ENCODE results near the gene PDE4D.
"Not testable (repeated sequence)": the region's sequence is repeated elsewhere in the genome, so short reads cannot be mapped to it uniquely, and the experiment has no call there.

PDE4D gene

DNA sequence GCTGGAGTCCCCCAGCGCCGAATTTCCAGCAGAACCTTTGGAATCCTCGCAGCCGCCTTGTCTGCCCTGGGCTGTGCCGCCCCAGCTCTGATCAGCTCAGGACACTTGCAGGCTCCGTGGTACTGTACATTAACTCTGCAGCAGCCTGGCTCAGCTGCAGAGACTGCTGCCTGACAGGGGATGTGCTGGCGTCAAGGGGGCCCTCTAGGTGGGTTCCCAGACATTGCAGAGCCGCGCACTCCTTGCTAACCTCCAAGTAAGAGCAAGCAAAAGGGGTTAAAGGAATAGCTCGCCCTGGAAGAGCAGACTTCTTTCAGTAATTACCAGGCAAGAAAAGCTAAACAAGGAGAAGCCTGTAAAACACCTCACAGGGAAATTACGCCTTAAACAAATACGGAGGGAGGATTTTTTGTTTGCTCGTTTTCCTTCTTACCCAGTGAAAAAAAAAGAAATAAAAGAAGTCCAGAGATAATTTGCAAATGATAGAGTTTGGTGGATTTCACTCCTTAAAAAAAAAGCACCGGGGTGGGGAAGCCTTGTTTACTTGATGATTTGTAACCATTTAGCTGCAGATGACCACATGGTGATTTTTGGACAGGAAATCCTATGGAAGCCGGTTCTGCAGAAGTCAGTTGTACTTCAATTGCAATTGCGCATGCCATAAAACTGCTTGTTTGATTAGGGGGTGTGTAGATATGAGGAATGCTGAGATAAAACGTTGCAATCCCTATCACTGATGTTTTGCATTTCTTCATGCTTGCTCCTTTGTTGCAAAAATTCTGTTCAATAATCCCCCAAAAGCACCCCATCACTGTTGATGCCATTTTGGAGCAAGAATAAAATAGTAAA is 305.8 kb downstream of the PDE4D start:
- in situ Hi-C loops (cut with HindIII; ENCODE audit: low sequenced_read_pairs), result no loop called here

DNA sequence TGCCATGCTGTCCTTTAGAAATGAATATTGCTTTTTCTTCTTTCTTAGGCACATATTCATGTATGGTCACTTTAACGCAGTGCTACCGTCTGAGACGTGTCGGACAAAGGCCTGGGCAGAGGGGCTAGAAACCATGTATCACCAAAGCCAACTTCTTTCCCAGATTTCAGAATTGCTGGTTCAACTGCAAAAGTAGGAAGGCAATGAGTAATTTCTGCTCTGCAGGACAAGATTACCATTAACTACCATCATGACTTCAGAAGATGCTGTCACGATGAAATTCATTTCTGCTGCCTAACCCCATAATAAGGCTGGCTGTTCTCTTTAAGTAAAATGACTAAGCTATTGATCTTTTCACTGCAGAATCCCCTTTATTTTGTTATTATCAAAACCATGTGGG is 306.7 kb downstream of the PDE4D start:
- in situ Hi-C loops (cut with HindIII; ENCODE audit: low sequenced_read_pairs), result no loop called here

DNA sequence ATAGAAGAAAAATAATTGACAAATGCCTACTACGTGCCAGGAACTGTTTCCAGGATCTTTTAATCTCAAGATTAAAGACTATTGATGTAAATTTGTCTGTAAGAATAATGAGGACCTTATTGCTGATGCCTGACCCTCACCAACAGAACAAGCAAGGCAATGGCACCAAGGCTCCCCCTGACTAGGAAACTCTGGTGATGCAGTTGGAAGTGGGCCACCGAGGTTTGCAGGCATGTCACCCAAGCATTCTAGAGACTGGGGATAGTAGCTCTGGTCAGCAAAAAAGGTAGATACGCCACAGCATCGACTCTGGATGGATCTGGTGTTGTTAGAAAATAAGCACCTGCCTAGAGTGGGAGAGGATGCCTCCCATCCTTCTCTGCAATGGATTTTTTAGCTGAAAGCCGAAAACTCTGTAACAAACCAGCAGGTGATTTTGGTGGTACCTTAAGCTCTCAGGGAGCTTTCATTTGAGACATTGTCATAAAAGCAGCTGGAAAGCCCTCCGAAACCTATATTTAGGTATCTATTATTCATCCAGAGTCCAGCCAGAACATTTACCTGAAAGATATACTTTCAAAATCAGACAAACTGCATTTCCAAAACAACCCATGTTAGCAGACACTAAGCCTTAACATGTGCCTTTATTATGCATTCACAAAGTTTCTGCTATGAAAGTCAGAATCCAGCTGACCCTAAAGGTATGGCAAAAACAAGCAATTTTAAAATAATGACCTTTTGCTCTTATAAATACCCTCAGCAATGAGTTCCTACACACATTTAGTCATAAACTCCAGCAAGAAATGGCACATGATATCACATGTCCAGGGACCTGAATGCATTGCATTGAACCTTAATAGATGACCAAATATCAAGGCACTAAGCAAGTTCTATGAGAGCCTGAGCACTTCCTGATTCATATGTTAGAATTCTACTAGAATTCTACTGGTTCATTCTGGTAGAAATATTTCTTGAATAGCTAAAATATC is 308.4 kb downstream of the PDE4D start:
- in situ Hi-C loops (cut with HindIII; ENCODE audit: low sequenced_read_pairs), result no loop called here

DNA sequence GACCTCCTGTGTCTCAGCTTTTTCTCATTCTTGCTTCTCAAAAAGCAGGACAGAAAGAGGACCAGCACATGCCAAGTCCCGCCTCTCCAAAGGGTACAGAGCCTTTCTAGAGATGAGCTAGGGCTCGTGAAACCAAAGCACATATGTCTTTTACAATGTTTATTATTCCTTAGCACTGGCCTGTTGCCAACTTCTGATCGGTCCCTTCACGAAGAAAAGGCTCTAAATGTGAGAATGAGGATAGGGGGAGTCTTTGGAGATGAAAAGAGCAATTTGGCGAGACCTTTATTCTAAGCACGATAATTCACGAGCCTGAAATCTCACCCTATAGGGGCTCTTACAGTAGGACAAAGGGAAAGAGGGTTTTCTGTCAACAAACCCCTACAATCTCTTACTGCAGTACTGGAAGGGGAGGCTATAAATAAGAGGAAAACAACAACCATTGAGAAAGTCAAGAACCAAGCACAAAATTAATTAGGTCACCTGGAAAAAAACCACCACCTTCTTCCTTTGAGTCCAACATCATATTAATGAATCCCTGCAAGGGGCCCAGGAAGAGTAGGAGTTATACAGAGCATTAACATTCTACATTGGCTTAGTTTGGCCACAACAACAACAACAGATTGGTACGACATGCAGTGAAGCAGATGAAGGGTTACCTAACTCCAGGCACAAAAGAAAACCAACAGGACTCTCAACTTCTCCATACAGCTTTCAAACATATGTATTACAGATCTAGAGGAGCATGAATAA is 309.5 kb downstream of the PDE4D start:
- in situ Hi-C loops (cut with HindIII; ENCODE audit: low sequenced_read_pairs), result no loop called here

DNA sequence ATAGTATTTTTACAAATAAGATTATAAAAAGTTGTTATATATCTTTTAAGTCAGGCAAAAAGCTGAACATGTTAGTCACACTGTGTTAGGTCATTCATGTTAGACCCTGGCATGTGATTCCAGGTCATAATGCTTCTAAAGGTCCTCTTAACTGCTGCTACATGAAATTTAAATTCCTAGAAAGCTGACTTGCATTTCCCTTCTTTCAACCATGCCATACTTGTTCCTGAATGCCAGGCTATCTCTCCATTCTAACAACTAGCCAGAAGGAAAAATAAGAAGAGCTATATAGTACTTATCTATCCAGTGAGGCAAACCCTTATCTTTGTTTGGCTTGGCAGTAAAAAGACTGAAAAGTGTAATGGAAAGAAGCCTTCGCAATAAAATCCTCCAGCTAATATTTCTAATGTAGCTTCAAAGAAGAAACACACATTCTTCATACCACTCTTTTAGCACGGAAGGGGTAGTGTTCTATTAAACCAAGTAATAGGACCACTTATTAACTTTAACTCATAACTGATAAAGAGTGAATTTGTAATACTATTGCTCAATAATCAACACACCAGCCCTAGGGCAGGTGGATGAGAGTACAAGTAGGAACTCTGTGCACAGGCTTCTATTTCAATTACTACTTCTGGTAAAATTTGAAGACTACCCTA is 310.2 kb downstream of the PDE4D start:
- in situ Hi-C loops (cut with HindIII; ENCODE audit: low sequenced_read_pairs), result no loop called here

DNA sequence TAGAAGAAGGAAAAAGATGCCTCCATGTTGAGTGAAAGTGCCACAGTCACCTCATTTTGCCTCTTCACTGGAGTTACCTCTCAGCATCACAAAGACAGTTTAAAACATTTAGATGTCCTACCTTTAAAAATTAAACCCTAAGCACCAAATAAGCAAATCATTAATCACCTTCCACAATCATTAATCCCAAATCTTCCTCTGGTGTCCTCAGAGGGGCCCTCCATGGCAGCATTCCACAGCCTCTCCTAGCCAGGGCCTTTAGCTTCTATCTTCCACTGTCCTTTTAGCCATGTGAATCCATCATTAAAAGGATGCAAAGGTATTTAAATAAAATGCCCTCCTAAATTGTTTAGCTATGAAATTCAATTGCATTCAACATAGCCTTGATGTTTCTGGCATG is 310.8 kb downstream of the PDE4D start:
- in situ Hi-C loops (cut with HindIII; ENCODE audit: low sequenced_read_pairs), result no loop called here

DNA sequence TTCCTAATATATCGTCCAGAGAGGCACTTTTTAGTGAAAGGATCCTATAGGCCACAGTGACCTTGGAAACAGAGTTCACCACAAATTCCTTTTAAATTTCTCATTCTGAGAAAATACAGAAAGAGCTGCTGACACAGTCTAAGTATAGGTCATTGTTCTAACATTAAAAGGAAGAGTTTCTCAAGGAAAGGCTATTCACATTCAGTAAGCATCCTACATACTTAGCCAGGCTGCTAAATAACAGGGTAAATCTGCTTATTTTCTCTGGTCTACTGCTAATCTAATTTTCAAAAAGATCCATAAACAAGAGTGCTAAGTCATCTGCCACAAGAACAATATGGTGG is 313.7 kb downstream of the PDE4D start:
- in situ Hi-C loops (cut with HindIII; ENCODE audit: low sequenced_read_pairs), result no loop called here

DNA sequence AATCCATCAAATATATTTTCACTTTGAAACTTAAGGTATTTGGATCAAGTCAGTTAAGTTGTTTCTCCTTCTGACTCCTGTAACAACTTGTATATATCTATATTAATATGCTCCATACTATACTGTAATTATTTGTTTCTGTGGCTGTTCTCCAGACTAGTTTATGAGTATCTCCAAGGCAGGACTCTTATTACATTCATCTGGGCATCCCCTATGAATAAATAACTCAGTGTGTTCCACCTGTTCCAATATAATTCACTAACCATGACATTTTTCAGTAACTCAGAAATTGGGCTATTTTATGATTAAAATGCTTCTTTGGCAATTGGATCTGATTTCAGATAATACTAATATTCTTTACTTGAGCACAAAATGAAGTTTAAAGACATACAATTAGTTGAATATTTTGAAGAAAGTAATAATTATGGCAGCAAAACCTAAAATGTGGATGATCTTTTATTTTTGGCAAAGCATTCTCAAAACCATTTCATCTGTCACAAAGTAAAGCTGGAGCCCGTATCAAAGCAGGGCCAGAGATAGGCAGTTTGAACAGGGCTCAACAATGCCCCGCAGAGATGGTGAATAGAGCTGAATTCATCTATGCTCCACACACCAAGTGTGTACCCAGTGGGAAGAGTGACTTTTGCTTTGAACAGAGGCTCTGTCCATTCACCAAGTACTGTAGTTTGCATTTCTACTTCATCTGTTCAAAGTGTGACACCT is 314.3 kb downstream of the PDE4D start:
- in situ Hi-C loops (cut with HindIII; ENCODE audit: low sequenced_read_pairs), result no loop called here

DNA sequence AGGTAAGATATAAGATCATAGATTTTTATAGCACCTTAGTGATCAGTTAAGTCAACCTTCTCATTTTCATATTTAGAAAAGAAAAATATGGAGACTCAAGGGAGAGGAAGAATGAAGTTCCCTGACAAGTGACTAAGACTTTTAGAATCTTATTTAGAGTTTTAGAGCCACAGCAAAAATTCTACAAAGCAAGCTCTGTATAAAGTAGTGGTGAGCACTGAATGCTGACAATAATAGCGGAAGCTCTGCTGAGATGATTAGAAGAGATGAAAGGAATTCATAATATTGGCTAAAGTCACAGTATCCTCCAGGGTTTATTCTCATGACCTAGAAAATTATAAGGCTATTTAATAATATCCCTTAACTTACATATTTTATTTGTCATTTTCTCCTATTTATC is 316.0 kb downstream of the PDE4D start:
- in situ Hi-C loops (cut with HindIII; ENCODE audit: low sequenced_read_pairs), result no loop called here

DNA sequence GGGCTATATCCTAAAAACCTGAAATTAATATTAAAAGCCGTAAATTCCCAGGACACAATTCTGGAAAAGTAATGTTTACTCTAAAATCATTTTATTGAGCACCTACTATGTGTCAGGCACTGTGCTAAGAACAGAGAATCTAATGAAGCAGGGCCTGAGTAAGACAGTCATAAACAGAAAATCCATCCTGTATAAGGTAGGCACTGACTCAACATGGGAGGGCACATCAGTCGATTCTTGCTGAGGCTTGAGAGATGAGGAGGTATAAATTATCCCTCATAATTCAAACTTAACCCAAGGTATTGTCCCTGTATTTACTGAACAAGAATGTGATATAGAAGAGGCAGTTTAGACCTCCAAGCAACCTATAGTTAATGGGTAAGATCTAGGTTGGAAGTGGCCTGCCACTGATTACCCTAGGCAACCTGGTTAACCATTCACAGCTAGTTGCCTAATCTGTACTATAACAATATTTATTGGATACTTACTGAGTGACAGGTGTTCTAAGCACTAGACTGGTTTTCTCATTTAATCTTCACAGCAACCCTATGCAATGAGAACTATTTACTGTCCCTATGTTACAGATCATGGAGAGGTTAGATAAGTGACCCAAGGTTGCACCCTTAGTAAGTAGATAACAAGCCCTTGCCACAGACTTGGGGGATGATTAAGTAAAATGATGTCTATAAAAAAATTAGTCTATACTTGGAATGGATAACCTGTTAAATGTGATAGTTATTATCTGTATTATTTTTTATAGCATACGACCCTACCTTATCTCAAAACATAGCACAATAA is 317.7 kb downstream of the PDE4D start:
- in situ Hi-C loops (cut with HindIII; ENCODE audit: low sequenced_read_pairs), result no loop called here

DNA sequence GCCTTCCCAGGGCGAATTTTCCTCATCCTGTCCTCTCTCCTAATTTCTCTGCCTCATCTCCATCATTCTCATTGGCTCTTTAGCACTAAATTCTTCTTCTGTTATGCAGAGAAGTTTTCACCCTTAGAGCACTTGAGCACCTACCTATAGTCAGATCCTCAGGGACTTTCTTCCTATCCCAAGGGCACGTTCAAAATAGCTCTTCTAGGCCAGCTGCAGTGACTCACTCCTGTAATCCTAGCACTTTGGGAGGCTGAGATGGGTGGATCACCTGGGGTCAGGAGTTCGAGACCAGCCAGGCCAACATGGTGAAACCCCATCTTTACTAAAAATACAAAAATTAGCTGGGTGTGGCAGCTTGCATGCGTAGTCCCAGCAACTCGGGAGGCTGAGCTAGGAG is 320.0 kb downstream of the PDE4D start:
- in situ Hi-C loops (cut with HindIII; ENCODE audit: low sequenced_read_pairs), result not testable (repeated sequence)

DNA sequence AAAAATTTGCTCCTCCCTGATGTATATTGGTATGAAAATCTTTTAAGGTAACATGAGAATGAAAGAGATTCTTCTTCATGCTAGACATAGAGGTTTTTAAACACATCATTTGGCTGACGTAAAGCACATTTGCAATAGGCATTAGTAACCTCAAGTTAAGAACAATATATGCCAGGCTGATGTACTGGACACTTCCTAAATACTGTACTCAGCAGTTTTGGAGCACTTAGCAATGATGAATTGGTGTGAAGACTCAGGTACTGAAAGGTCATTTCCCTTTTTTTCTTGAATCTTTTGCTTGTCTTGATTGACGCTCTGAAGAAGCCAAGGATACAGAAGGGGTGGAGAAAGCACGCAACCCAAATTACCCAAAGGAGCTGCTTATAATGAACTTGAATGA is 322.5 kb downstream of the PDE4D start:
- in situ Hi-C loops (cut with HindIII; ENCODE audit: low sequenced_read_pairs), result no loop called here

DNA sequence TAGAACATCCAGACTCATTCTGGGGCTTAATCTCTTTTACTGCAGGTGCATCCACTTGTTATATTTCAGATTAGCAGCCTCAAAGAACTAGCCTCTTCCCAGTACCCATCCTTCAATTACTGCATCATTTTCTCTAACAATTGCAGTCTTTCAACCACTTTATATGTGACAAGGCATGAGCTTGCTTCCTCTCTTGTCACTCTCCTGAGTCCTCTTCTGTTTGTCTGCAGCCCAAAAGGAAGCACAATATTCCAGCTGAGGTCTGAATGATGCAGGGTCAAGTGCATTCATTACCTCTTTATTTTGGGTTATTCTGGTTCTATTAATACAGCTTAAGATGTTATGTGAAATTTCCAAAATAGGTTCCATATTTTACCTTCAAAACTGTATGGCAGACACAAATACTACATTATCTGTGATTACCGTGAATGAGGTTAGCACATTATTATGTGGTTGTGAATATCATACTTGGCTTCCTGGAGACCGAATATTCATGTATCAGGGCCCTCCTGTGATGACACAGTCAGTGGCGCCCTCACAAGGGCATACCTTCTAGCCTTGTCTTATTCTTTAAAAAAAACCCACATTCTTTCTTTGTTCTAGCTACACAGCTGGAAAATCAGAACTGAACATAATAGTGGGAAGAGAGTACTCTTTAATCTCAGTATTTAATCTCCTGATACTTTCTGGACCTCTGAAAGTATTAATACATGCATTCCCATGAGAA is 323.8 kb downstream of the PDE4D start:
- in situ Hi-C loops (cut with HindIII; ENCODE audit: low sequenced_read_pairs), result no loop called here

DNA sequence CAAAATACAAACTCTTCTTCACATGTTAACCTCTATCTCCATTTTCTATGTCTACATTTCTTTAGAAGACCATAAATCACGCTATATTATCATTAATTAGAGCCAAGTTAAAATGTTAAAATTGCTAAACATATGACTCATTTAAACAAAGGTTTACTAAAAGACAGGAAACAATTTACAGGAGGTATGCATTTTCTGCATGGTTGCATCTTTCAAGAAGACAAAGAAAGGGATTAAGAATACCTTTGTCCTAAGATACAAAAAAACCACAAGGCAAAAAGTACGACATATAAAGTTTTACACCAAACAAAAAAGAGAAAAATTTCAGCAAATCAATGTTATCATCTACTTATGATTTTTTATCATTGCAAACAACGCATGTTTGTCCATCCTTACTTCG is 324.4 kb downstream of the PDE4D start:
- in situ Hi-C loops (cut with HindIII; ENCODE audit: low sequenced_read_pairs), result no loop called here

DNA sequence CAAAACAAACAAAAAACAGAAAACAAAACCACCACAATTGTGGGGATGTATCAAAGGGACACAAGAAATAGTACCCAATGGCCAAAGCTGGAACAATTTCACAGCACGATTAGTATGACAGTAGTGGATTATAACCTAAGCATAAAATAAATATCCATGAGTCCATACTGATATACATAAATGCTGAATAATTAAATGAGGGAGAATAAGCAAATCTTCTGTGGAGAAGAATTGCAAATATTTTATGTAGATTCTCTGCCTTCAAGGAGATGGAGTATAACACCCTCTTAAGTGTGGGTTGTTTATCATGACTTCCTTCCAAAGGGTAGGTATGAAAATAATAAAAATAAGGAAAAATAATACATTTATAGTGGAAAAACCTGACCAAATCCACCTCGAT is 325.4 kb downstream of the PDE4D start:
- in situ Hi-C loops (cut with HindIII; ENCODE audit: low sequenced_read_pairs), result no loop called here

DNA sequence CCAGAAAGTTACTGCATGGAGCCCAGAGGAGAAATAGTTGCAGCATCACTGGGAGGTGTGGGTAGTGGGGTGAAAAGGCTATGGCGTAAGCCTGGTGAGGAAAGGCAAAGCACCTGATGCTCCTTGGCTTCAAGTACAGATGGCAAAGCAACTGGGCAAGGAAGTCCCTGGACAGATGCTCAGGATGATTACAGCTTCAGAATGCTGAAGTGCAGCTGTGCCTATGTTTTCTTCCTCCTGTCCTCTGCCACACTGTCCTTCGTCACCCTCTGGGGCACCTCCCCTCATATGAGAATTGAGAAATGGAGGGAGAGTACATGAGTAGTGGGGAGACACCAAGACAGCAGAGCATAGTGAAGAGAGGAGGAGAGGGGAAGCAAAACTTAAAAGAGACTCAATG is 328.0 kb downstream of the PDE4D start:
- in situ Hi-C loops (cut with HindIII; ENCODE audit: low sequenced_read_pairs), result no loop called here

DNA sequence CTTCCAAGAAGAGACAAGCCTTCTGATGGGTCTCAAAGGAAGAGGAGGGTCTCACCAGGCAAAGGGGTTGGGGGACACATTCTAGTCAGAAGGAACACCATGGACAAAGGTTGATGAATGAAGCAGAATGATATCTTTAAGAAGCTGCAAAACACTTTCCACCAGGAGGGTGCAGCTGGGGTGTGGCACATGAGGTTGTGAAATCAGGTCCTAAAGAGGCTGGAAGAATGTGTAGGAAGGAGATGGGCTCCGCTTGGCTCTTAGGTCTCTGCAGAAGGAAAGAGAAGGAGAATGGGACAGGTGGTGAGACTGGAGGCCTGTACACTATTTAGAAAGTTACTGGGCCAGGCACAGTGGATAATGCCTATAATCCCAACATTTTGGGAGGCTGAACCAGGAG is 328.6 kb downstream of the PDE4D start:
- in situ Hi-C loops (cut with HindIII; ENCODE audit: low sequenced_read_pairs), result no loop called here

DNA sequence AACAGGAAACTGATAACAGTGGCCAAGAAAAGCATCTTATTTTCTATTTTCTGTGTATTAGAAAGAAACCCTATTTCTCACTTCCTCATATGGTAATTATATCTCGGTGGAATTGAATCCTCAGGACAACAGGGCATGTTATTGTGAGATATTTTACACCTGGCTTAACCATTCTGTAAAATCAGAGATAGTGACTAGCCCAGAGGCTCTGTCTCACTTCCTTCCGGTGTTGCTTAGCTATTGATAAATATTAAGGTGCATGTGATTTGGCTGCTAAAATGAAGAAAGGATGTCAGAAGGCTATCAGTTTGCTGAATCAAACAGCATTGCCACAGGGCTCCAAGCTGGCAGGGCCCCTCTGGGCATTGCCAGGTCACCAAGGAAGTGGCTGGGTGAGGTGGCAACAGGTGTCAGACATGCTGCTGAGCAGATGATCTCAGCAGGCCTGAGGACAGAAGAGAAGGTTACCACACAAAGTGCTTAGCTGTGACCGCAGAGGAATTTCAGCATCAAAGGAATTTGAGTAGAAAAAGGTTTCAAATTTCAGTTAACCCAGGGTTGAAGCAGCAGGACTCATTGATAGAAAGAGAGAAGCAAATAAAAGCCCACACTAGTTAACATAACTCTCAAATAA is 330.7 kb downstream of the PDE4D start:
- in situ Hi-C loops (cut with HindIII; ENCODE audit: low sequenced_read_pairs), result no loop called here
